ENCODE results near the gene JAG1.
"Not testable (repeated sequence)": the region's sequence is repeated elsewhere in the genome, so short reads cannot be mapped to it uniquely, and the experiment has no call there.

The JAG1 gene

DNA sequence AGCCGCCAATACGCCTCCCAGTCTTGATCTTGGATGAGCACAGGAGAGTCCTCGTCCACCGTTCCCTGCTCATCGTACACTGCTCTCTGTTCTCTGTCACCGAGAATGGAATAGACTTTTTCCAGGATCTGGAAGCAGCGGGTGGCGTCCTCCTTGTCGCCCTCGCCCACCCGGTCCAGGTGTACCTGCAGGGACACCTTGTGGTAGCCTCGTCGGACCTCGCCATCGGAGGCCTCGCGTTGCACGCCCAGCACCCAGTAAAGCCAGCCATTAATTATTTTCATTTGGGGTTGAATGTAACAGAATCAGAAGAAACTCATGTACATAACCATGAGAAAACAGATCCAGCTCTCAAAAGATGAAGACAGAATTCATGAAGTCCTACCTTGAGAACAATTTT lies 59.9 kb downstream of the JAG1 start:
- no peak for DNase-seq

DNA sequence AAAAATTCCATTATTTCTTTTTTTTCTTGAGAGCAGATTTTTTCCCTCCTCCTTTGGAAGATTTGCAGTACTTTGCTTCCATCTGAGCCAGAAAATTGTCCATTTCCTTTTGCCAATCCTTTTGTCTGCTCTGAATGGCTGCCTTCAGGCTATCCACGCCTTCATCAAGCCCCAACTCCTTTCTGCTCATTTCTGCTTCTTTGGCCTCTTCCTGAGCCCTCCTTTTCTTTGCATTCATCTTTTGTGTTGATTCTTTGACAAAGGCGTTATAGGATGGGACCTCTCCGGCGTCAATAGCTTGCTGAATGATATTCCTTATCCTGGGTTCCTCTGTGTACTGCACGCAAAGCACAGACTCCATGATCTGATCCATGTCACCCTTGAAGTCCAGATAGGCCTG lies 60.4 kb downstream of the JAG1 start:
- DNase-seq: not testable (repeated sequence)

DNA sequence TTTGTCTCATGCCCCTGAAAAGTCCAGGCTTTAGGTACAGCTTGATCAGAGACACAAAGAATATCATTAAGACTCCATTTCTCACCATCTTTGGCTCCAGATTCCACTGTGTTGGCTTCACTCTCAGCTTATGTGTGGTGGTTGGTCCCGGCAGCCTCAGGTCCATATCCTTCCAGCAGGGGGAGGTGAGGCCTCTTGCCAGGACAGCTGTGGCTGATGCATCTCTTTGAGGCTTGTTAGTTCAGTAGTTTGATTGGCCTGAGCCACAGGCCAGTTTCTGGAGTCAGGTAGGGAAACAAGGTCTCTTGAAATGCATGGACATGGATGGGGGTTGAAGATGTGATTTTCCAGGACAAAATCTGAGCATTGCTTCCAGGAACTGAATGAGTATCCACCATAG lies 62.4 kb downstream of the JAG1 start:
- DNase-seq: peak in 14 of 56 donors; percentile 6 to 42 (median 22)

DNA sequence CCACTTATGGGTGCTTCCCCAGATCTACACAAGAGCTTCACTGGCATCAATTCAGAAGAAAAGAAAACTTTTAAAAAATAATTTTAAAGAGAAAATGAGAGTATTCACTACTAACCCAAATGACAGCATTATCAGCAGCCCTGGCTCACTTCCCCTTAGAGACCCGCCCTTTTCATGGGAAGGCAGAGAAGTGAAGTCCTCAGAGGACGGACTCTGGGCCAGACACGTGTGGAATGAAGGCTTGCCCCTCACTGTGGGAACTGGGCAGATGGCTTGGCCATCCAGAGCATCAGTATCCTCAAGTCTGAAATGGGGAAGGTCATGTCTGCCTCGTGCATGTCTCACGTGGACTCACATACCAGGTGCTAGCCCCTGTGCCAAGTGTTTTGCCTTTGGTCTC lies 63.5 kb downstream of the JAG1 start:
- DNase-seq: no peak

DNA sequence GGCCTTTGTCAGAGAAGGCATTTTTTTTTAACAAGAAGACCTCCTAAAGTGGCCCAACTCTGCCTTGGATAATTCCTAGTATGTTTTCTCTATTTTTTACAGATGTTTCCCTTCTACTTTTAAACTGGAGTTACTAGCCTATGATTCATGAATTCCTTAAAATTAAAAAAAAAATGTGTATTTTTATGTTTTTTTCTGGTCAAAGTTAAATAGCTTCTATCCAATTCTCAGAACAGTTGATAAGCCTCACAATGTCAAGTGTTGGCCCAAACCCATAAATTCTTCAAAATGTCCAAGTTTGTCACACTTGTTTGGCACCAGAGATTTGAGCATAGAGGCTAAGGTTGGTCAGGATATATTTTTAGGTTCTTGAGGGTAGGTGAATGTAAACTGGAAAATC lies 64.0 kb downstream of the JAG1 start:
- no peak for DNase-seq

DNA sequence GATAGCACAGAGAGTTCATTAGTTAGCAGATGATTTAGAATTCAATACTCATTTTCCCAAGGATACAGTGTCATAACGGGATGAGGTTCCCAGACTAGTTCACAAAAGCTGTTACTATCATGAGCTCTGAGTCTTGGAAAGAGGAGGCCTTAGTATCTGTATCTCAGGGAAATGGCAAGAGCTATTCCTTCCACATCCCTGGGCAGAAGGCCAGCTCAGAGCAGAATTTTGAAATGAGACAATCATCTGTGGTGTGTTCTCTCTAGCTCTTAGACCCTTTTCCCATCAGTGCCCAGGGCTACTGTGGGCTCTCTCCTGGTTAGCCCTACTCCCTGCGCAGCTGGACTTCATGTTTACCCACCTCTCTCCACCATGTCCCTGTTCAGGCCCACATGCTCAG lies 64.5 kb downstream of the JAG1 start:
- DNase-seq: no peak

DNA sequence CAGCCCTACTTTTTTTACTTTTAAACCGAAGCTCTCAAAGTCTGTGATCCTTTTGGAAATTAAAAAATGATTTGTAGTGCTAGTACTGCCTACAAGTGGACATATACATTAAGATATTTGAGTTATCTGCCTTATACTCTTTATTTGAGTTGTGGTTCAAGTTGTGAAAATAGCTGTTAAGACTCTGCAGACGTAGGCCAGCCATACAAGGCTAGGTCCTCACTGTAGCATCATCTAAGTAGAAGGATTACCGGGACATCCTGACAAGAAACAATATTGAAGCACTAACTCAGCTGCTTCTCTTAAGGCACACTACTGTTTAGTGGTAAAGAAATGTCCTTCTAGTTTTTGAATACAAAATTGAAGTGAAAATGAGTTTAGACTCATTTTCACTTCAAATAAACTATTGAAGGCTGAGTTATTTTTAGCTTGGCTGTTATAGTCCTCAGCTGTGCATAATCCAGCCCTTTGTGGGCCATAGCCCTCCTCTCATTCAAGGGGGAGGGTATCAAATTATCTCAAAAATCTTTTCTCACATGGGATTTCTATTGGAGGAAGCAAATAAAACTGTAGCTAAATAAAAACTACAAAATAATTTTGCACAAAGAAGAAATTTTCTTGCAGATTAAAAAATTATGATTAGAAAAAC lies 68.1 kb downstream of the JAG1 start:
- DNase-seq: no peak

DNA sequence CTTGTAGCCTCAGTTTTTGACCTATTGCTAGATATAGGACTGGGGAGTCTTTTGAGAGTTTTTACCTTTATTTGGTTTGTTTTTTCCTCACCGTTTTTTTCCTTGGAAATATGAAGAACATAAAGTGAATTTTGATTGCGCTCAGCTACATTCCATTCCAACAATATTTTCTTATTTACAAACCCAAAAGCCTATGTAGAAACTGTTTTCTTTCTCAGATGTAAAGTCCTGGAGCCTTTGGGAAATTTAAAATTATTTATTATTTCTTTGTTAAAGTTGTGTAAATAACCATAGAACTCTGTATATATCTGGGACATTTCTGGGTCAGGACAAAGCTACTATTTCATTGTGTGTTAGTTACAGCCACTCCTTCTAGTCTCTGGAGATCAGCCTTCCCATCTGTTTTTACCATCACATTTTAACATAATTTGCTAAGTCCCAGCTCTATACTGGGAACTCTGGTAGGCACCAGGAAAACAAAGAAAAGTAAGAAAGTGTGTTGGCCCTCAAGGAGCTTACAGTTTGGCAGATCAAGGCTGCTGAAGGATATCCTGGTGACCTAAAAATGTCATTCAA lies 68.8 kb downstream of the JAG1 start:
- DNase-seq: no peak

DNA sequence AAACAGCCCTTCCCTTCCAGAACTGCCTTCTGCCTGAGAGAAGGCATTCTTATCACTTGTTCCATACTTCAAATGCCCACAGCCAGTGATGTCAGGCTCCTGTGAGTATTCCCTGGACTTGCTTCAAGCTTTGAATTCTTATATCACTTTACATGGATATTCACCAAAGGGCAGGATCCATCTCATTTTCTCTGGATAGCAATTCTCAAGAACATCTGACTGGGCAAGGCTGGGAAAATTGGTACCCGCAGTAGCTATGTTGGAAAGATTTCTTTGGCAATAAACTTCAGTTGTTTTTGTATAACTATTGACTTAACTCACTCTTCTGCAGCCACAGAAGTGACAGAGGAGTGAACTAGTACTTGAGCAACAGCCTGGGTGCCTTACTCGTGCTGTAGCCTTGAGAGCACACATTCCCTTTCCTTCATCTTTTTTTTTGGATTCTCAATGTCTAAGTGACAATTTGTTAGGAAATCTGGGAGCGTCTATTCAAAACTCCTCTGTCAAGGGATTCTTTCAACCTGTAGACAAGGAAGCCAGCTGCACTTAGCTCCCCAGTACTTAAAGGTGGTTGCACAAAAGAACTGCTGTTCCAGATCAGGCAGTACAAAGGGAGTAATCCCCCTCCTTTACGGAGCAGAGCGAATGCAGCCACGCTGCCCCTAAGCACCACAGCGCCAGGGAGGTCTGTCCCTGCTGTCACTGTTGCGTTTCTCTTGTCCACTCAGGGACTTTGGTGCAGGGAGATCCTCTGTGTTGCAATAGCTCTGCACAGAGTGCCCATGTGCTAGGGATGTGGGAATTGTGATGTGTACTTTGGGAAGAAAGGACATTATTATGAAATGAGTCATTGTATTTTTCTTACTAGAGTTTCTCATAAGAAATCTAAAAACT lies 69.6 kb downstream of the JAG1 start:
- peak in 16 of 56 donors; percentile 3 to 31 (median 13) for DNase-seq

DNA sequence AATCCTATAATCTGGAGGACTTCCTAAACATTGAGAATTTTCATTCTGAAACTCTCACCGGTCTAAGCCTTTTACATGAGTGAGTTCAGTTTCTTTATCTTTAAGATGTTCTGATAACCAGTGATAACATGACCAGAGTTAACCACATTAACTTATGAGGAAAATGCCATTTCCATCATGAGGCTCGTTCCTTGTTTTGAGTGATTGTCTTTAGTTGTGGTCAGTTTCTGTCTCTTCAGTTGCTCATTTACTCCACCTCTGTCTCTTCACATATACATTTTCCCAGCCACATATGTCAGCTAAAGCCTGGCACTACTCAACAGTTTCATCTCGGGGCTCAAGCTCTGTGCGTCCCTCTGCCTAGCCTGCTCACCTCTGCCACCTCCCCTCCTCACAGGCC lies 70.4 kb downstream of the JAG1 start:
- no peak for DNase-seq

DNA sequence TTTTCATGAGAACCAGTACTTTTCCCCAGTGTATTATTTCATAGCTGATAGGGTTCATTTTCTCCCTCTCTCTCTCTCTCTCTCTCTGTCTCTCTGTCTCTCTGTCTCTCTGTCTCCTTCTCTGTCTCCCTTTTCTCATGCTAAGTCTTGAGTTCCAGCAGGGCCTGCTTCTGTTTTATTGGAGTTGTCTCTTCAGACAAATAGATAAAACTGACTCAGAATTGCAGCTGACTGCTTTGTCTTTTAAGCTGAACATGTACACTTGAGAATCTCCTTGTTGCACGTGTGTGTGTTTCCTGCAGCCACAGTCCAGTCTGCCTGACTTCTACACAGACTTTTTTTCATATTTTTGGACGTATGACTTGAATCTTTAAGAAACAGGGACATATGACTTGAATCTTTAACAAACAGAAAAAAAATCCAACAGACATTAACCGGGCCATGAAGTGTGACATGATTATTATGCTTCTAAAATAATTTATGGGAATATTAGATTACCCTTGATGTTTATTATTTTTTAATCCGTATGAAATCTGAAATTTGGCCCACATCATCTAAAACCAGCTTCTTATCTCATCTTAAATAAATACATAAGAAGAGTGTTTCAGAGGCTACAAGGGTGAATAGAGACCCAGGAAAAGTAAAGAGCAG lies 71.5 kb downstream of the JAG1 start:
- no peak for DNase-seq

DNA sequence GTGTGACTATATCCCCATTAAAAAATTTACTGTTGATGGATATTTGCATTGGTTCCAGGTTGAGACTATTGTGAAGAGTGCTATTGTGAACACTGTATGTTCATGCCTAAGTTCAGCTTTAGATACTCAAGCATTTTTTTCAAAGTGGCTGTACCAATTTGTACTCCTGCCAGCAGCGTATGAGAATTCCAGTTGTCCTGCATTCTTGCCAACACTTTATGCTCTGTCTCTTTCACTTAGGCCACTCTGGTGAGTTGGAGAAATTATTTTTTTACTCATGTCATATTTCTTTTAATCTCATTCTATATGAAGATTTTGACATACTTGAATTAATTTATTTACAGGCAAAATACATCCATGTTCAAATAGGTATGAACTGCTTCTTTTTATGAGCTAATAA lies 76.2 kb downstream of the JAG1 start:
- no peak for DNase-seq

DNA sequence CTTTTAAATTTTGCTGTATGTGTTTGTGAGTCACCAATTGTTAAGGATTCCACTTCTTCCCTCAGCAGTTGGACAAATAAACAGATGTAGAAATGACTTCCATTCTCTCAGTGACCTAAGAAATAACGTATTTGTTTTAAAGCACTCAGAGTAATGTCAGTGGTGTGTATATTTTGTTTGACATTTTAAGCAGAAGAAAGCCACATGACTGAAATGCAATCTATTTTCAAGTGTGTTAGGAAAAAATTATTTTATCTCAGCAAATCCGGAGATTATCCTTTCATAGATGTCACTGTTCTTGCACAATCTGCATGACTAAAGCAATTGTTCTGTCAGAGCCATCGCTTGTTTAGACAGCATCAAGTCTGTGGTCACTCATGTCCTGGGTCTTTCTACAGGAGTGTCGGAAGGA lies 77.1 kb downstream of the JAG1 start:
- DNase-seq: no peak

DNA sequence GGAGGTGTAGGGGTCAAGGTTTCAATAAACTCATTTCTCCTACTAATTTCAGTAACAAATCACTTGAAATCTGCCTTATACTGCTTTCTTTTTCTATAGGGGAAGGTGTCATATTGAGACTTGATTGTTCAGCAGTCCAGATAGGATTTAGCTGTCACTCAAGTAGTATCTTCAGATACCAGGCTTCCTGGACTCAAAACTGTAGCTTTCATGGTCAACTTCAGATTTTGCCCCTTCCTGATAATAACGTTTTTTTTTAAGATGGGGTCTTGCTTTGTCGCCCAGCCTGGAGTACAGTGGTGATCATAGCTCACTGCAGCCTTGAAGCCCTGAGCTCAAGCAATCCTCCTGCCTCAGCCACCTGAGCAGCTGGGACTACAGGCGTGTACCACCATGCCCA lies 77.8 kb downstream of the JAG1 start:
- DNase-seq: no peak

DNA sequence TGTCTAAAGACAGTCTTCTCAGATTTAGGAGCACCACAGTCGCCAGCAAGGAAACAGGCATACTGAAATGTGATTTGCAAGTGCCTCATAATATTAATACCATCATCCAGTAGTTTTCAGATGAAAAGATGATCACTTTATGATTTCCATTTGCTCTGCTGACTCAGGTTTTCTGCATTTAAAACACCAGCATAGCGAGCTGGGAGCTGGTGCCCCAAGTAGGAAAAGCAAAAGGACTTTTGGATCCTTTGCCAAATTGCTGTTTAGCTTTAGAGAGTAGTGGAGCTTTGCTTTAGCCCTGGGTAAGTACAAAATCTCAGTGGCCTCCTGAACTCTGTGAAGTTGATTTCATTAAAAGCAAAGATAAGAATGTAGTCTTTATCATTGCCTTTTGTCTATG lies 78.5 kb downstream of the JAG1 start:
- no peak for DNase-seq

DNA sequence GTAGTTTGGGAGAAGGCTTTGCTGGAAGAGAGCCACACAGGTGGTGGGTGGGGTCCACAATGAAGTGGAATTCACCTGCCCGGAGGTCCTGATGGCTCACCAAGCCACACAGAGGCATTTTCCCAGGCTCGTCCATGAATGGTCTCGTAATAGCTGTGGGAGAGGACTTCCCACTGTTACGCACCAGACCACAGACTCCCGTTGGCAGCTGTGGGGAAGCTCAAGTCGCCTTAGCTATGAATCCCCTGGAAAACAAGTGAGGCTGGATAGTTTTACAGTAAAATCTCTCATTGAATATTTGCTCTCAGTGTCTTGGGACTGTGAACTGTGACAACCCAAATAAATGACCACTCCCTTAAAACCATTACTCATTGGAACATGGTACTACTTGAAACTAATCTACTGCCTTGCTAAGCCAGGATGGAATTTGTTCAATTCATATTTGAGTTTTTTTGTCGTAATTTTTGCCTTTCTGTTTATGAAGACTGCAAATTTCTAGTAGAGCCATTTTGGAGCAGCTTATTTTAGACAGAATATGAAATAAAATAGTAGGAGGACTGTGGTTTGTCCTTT lies 79.4 kb downstream of the JAG1 start:
- DNase-seq: no peak

DNA sequence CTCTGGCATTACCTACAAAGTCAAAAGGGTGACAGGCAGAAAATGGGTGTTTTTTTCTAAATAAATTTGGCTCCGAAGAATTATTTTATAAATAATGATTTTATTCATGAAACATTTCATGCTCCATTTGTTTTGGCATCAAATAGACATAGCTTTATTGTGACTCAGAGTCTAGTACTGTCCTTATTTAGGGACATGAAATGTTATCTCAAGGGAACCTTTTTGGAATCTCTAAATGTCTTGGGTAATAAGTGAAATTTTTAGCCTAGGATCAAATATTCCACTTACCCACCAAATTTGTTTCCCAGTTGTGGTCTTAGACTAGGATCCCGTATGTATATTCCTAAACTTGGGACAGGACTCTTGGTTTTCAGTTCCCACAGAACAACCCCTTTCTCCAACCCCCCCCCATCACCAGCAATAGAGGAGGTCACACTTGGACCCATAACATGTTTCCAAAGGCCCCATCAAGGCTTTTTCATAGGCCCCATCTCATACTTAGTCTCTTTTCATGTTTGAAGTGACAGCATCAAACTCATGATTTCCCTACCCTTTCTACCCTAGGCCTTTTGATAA lies 81.8 kb downstream of the JAG1 start:
- no peak for DNase-seq

DNA sequence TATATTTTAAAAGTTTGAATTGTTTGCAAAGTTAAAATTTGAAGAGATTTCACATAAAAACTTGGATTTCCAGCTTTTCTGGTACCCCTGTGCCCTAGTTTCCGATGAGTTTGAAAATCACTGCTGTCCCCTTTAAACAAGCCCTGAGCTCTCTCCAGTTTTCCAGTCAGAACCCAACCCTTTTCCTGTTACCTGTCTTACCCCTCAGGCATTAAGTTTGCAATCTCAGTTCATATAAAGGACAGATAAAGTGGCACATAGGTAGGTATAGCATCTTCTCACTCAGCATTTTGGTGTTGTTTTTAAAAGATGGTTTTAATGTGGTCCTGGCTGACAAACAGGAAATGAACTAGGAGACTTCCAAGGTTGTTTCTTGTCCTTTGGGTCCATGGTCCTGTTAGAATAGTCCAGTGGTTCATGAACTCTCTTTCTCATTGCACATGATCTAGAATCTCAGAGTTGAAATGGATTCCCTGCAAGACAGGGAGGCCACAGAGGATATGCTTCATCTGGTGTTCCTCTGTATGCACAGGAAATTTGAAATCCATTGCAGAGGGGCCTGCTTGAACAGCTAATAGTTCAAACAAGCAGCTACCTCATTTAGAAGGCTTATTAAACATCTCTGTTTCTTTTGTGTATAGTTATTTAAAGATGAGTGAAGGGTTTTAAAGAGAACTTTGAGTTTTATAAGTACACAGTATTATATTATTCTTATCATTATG lies 82.7 kb downstream of the JAG1 start:
- no peak for DNase-seq

DNA sequence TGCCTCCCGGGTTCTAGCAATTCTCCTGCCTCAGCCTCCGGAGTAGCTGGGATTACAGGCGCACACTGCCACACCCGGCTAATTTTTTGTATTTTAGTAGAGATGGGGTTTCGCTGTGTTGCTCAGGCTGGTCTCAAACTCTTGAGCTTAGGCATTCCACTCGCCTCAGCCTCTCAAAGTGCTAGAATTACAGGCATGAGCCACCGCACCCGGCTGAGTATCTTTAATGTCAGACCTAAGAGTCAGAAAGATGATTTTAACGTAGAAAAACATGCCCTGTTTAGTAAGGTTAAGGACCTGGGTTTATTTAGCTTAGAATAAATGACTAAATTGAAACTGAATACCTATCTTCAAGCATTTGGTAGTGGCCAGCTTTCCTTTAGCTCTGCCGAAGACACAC lies 83.4 kb downstream of the JAG1 start:
- DNase-seq: not testable (repeated sequence)
